Fibroblast of lung (primary cell): ENCODE measurements around the gene DNAH9.

Source experiments
- EZH2 ChIP-seq: IDR thresholded peaks from 2 replicates; pipeline ENCODE4 v1.5.1; 2012; ENCODE audit warnings: low read length, control low read depth, mild to moderate bottlenecking; ENCODE audit errors: missing control alignments
- TF ChIP-seq, protein P1 (sequence below), 2 donors: IDR thresholded peaks in 1 of 2; conservative IDR thresholded peaks in 1 of 2; 1 replicate in 1 of 2; 2 replicates in 1 of 2; pipeline ENCODE4 v1.5.1; 2011 to 2012; ENCODE audit warnings: low read length in 2 of 2, control low read depth in 1 of 2, inconsistent platforms in 1 of 2, low read depth in 1 of 2, mild to moderate bottlenecking in 1 of 2

DNA sequence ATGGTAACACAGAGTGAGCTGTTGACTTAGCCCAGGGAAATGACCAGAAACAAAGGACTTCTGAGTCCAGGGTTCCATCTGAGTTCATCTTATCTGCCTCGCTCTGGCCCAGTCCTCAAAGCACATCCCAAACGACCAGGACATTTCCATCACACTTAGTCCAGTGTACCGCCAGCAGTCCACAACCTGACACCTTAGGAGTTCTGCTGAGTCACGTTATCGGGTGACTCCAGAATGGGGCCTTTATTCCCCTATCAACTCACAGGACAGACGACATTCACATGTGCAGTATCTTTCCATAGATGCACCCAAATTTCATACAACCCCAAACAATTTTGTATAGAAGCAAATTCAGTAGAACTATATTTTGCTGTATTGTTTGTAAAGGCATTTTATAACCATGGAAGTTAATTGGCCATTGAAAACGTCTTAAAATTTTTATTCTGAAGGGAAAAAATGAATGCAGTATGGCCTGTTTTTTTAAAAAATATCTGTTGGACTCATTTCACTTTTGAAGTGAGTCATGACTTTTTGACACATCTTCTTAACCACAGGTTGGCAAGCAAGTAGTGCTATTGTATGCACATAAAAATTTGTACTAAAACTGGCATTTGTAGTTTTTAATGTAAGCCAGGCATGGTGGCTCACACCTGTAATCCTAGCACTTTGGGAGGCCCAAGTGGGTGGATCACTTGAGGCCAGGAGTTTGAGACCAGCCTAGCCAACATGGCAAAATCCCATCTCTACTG lies 352.7 kb downstream of the DNAH9 start:
- TF ChIP-seq, protein P1, sequence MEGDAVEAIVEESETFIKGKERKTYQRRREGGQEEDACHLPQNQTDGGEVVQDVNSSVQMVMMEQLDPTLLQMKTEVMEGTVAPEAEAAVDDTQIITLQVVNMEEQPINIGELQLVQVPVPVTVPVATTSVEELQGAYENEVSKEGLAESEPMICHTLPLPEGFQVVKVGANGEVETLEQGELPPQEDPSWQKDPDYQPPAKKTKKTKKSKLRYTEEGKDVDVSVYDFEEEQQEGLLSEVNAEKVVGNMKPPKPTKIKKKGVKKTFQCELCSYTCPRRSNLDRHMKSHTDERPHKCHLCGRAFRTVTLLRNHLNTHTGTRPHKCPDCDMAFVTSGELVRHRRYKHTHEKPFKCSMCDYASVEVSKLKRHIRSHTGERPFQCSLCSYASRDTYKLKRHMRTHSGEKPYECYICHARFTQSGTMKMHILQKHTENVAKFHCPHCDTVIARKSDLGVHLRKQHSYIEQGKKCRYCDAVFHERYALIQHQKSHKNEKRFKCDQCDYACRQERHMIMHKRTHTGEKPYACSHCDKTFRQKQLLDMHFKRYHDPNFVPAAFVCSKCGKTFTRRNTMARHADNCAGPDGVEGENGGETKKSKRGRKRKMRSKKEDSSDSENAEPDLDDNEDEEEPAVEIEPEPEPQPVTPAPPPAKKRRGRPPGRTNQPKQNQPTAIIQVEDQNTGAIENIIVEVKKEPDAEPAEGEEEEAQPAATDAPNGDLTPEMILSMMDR (conservative IDR thresholded peaks at IDR 0.05 in 1 of 2, IDR thresholded peaks at IDR 0.05 in 1 of 2; ENCODE audit: low read depth in 1 of 2, low read length in 2 of 2), result no peak
- no peak for TF ChIP-seq EZH2
